ENCODE data around the gene KRT39. TPM values are rescaled to one million over a fixed set of nuclear protein-coding genes. Genes with fewer than 3 reads are reported as not detected.

The KRT39 gene
- total RNA-seq, 1 experiment from 2014 or later = not detected

DNA sequence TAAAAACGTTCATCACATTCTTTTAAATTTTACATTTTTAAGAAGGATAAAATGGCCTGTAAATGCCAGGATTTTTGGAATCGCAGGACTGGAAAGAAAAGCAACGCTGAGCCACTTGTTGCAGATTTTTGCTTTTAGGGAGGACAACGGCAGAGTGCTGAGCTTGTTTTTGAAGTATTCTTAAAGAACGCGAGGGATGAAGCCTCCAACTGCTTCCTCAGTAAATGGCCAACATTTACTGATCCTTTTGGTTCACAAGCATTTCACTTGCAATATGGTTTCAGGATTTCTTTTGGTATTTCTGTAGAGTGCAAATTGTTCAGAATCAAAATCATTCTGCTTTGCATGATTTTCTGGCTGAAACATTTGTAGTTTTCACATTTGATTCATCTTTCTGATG is 26.5 kb downstream of the KRT39 start:
- H3K4me1 ChIP-seq (ENCODE audit: insufficient read depth, low read length) = no peaks in the 10 kb centered on the region
- no peaks in the 10 kb centered on the region for H3K36me3 ChIP-seq (ENCODE audit: low read depth, low read length)
- no peak for ATAC-seq
- H3K4me2 ChIP-seq (ENCODE audit: low read length) = no peak overlapping the region
- H3K27ac ChIP-seq (ENCODE audit: low read length) = no peak overlapping the region
- no peak overlapping the region for H3K4me3 ChIP-seq (ENCODE audit: low read length)
- intact Hi-C loops (cut with micrococcal nuclease) = no loop called here
- no peaks in the 10 kb centered on the region for H4K20me1 ChIP-seq (ENCODE audit: low read length)
- DNase-seq = no peak
- no peaks in the 10 kb centered on the region for H3K9me3 ChIP-seq (ENCODE audit: low read length)
- H3F3A ChIP-seq (ENCODE audit: low read length, unreplicated experiment) = no peaks in the 10 kb centered on the region
- no TSS peak for BruUV-seq (replicated peaks)
- no peaks in the 10 kb centered on the region for H3K9me2 ChIP-seq (replicated peaks; ENCODE audit: low read length)
- no peak overlapping the region for H2AFZ ChIP-seq (ENCODE audit: low read length)
- no peaks in the 10 kb centered on the region for H3K79me2 ChIP-seq (ENCODE audit: low read length)
- H3K9ac ChIP-seq (ENCODE audit: low read length) = no peak overlapping the region
- ChIA-PET POLR2A (ENCODE audit: unreplicated experiment) (no interaction called here), CTCF (no interaction called here)
- TF ChIP-seq EZH2phosphoT487 (IDR thresholded peaks at IDR 0.05; ENCODE audit: borderline replicate concordance, low read length) (no peak), EZH2 (IDR thresholded peaks at IDR 0.05; ENCODE audit: low read length, unreplicated experiment) (no peak)
- TF ChIP-seq, protein P1, sequence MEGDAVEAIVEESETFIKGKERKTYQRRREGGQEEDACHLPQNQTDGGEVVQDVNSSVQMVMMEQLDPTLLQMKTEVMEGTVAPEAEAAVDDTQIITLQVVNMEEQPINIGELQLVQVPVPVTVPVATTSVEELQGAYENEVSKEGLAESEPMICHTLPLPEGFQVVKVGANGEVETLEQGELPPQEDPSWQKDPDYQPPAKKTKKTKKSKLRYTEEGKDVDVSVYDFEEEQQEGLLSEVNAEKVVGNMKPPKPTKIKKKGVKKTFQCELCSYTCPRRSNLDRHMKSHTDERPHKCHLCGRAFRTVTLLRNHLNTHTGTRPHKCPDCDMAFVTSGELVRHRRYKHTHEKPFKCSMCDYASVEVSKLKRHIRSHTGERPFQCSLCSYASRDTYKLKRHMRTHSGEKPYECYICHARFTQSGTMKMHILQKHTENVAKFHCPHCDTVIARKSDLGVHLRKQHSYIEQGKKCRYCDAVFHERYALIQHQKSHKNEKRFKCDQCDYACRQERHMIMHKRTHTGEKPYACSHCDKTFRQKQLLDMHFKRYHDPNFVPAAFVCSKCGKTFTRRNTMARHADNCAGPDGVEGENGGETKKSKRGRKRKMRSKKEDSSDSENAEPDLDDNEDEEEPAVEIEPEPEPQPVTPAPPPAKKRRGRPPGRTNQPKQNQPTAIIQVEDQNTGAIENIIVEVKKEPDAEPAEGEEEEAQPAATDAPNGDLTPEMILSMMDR (conservative IDR thresholded peaks at IDR 0.05; ENCODE audit: low read depth, low read length) = no peak
- H3K27me3 ChIP-seq (ENCODE audit: low read length) = no peaks in the 10 kb centered on the region

- Histone ChIP-seq H3K9me3 (ENCODE audit: low read length) (no peaks in the 10 kb centered on the region), H3K27me3 (ENCODE audit: low read length) (no peaks in the 10 kb centered on the region), H3K4me1 (ENCODE audit: insufficient read depth, low read length) (no peaks in the 10 kb centered on the region), H3K79me2 (ENCODE audit: low read length) (no peaks in the 10 kb centered on the region), H3K9me2 (replicated peaks; ENCODE audit: low read length) (no peaks in the 10 kb centered on the region), H4K20me1 (ENCODE audit: low read length) (no peaks in the 10 kb centered on the region), H3K9ac (ENCODE audit: low read length) (no peak overlapping the region), H2AFZ (ENCODE audit: low read length) (no peak overlapping the region), H3K4me2 (ENCODE audit: low read length) (no peak overlapping the region), H3K27ac (ENCODE audit: low read length) (no peak overlapping the region), H3F3A (ENCODE audit: low read length, unreplicated experiment) (no peaks in the 10 kb centered on the region), H3K4me3 (ENCODE audit: low read length) (no peak overlapping the region), H3K36me3 (ENCODE audit: low read depth, low read length) (no peaks in the 10 kb centered on the region)
- CTCF ChIA-PET = no interaction called here
- ATAC-seq (no peak), DNase-seq (no peak)
- intact Hi-C loops (cut with micrococcal nuclease) = no loop called here
- TF ChIP-seq, protein P1 (conservative IDR thresholded peaks at IDR 0.05; ENCODE audit: low read depth, low read length) = no peak
- TF ChIP-seq EZH2phosphoT487 (IDR thresholded peaks at IDR 0.05; ENCODE audit: borderline replicate concordance, low read length) (no peak), EZH2 (IDR thresholded peaks at IDR 0.05; ENCODE audit: low read length, unreplicated experiment) (no peak)
- POLR2A ChIA-PET (ENCODE audit: unreplicated experiment) = no interaction called here
- no TSS peak for BruUV-seq (replicated peaks)
Measured at GRCh38 chr17:40938981-40939380, 27.8 kb downstream of the KRT39 start.

- DNase-seq = no peak
- Histone ChIP-seq H3K27ac (ENCODE audit: low read length) (no peak within 1 kb of the TSS), H4K20me1 (ENCODE audit: low read length) (no peaks in the 10 kb centered on the region), H3F3A (ENCODE audit: low read length, unreplicated experiment) (no peaks in the 10 kb centered on the region), H2AFZ (ENCODE audit: low read length) (no peak within 1 kb of the TSS), H3K9me2 (replicated peaks; ENCODE audit: low read length) (no peaks in the 10 kb centered on the region), H3K4me3 (ENCODE audit: low read length) (no peak within 1 kb of the TSS), H3K27me3 (ENCODE audit: low read length) (no peaks in the 10 kb centered on the region), H3K4me2 (ENCODE audit: low read length) (no peak within 1 kb of the TSS), H3K4me1 (ENCODE audit: insufficient read depth, low read length) (no peaks in the 10 kb centered on the region), H3K9me3 (ENCODE audit: low read length) (no peaks in the 10 kb centered on the region), H3K79me2 (ENCODE audit: low read length) (no peaks in the 10 kb centered on the region), H3K36me3 (ENCODE audit: low read depth, low read length) (no peaks in the 10 kb centered on the region), H3K9ac (ENCODE audit: low read length) (no peak within 1 kb of the TSS)
- BruUV-seq (replicated peaks) = no TSS peak
- intact Hi-C loops (cut with micrococcal nuclease) = no loop called here
- TF ChIP-seq, protein P1 (conservative IDR thresholded peaks at IDR 0.05; ENCODE audit: low read depth, low read length) = no peak
- no peak for TF ChIP-seq EZH2 (IDR thresholded peaks at IDR 0.05; ENCODE audit: low read length, unreplicated experiment)
- no peak for TF ChIP-seq EZH2phosphoT487 (IDR thresholded peaks at IDR 0.05; ENCODE audit: borderline replicate concordance, low read length)
- CTCF ChIA-PET = no interaction called here
- POLR2A ChIA-PET (ENCODE audit: unreplicated experiment) = no interaction called here
- ATAC-seq = no peak
Measured at GRCh38 chr17:40937384-40937819, 29.3 kb downstream of the KRT39 start, which contains the start of gene KRT23. Gene KRT23 (minus strand): TSS chr17:40937646. CDS start chr17:40936603, 1,043 bp downstream.
